EH (cell line): Measurements from ENCODE around the gene ZGRF1.
"Not testable (repeated sequence)": the region's sequence is repeated elsewhere in the genome, so short reads cannot be mapped to it uniquely, and the experiment has no call there.

Experiments used
- DNase-seq: peaks from one replicate; pipeline ENCODE4 v3.0.0-alpha.2; 2015; ENCODE audit warnings: low read depth

ZGRF1 gene, protein sequence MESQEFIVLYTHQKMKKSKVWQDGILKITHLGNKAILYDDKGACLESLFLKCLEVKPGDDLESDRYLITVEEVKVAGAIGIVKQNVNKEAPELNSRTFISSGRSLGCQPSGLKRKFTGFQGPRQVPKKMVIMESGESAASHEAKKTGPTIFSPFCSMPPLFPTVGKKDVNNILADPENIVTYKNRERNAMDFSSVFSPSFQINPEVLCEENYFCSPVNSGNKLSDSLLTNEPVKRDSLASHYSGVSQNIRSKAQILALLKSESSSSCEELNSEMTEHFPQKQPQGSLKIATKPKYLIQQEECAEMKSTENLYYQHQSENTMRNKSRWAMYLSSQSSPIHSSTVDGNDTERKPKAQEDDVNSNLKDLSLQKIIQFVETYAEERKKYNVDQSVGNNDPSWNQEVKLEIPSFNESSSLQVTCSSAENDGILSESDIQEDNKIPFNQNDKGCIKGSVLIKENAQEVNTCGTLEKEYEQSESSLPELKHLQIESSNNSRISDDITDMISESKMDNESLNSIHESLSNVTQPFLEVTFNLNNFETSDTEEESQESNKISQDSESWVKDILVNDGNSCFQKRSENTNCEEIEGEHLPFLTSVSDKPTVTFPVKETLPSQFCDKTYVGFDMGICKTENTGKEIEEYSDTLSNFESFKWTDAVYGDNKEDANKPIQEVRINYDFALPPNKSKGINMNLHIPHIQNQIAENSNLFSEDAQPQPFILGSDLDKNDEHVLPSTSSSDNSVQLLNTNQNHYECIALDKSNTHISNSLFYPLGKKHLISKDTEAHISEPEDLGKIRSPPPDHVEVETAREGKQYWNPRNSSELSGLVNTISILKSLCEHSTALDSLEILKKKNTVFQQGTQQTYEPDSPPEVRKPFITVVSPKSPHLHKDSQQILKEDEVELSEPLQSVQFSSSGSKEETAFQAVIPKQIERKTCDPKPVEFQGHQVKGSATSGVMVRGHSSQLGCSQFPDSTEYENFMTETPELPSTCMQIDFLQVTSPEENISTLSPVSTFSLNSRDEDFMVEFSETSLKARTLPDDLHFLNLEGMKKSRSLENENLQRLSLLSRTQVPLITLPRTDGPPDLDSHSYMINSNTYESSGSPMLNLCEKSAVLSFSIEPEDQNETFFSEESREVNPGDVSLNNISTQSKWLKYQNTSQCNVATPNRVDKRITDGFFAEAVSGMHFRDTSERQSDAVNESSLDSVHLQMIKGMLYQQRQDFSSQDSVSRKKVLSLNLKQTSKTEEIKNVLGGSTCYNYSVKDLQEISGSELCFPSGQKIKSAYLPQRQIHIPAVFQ (N-terminal part only)

DNA sequence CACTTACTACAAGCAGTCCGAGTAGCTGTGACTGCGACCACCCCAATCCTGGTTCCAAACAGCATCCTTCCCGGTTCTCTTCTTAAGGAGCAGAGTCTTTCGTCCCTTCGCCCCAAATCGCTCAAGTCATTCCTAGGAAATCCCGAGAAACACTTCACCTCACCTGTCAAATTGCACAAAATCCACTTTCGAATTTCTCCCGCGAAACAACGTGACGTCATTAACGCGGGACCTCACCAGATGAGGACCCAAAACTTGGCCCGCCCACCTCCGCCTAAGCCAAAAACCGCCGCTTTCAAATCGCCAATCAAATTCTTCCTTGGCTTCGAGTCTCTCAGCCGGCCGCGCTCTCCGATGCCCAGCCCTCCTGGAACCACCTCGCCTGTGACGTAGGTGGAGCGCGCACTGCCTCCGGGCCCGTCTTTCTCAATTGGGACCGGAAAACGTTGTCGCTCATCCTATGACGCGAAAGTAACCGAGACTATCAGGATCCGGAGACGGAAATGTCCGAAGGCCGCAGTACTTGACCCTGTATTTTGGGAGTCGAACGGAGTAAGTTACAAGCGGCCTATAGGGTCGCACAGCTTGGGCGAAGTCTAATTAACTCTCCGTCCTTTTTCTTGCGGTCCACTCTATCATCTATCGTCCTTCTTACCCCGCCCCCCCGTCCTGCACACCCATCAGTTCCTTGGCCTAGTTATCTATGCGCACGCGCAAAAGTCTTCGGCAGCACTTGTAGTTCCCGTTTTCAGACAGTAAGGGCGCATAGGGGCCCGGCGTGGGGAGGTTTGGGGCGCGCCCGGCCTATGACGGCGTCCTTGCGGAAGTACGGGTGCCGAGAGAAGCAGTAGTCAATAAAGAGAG, at the start of gene ZGRF1, which contains the start of gene LARP7:
TSS of gene ZGRF1 (minus strand) at position 222 of the 864 bp plus-strand sequence. CDS start 3,733 bp downstream, outside the sequence.
TSS of gene LARP7 (plus strand) at position 456 of the 864 bp plus-strand sequence. CDS start 7,527 bp downstream, outside the sequence.
- peak; percentile 99 for DNase-seq

DNA sequence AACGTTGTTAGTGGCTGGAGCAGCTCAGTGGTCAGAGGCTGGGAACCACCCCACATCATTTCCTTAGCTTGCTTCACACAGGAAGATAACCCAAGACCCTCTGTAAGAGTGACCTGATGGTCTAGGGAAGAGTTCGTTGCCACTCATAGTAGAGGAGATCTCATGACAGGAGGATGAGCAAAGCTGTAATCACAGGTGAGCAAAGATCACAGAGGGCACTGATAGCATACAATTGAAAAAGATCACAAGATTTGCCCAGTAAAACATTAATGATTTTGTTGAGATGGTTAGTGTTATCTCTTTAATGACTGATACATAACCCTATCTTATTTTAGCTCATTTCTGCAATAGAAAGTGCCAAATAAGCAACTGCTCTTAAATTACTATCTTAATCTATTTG, 44.3 kb upstream of the ZGRF1 start:
- DNase-seq = no peak

DNA sequence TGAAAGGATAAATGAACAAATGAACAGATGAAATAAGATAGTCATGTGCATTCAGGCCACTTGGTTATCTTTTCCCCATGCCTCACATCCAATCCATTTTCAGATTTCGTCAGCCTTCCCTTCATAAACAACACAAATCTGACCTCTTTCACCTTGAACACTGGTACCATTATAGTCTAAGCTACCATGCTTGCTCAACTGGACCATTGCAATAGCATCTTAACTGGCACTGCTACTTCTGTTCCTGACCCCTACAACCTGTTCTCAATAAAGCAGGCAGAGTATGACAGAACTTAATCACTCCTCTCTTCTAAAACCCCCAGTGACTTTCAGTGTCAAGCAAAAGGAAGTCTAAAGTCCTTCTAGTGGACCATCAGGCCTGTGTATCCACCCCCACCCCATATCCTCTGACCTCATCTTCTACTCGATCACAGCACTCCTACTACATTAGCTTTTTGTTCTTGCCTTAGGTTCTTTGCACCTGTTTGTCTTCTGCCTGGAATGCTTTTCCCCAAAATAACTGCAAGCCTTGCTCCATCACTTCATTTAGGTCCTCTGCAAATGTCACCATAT, 40.9 kb upstream of the ZGRF1 start:
- no peak for DNase-seq

DNA sequence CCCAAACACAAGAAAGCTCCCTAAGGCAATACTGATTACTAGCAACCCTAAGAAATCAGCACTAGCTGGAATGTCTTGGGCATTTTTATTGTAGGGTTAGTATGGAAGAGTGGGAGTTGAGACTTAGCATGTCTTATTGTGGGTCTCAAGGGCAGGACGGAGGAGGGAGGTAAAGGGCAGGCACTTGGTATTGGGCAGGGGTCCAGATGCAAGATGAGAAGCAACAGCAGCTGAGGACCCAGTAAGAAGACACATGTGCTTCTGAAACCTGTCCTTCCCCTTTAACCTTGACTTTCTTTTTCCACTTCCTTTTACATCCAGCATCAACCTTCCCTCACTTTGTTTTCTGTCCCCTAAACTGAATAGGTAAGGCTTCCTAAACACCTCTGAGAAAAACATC, 37.7 kb upstream of the ZGRF1 start:
- no peak for DNase-seq

DNA sequence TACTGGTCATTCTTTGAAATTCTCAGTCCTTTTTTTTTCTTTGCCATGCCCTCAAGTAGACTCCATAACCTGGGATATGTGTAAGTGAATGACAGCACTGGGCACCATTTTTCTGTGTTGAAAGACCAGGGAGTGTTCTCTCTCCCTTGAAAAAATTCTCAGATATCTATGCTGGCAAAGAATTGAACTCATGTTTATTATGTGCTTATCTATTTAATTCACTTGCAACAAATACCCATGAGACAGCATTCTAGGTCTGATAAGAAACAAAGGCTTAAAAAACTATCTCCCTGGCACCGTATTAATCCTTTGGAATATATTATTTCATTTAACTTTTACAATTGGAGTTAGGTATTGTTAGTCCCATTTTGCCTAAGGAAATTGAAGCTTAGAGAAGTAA, 37.0 kb upstream of the ZGRF1 start:
- DNase-seq = no peak

DNA sequence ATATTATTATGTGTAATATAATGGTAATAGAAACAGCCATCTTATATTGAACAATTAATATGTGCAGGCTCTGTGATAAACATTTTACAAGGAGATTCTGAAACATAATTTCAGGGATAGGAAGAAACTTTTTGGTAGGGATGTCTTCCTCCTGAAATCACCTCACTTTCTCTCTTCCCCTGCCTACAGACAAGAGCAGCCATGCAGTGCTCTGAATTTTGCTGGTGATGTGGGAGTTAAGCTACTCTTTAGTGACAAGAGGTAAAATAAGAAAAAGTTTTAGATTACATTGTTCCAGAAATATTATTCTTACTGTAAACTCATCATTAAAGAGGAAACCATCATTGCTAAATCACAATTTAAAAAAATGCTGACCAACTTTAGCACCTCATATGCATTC, 36.4 kb upstream of the ZGRF1 start:
- no peak for DNase-seq

DNA sequence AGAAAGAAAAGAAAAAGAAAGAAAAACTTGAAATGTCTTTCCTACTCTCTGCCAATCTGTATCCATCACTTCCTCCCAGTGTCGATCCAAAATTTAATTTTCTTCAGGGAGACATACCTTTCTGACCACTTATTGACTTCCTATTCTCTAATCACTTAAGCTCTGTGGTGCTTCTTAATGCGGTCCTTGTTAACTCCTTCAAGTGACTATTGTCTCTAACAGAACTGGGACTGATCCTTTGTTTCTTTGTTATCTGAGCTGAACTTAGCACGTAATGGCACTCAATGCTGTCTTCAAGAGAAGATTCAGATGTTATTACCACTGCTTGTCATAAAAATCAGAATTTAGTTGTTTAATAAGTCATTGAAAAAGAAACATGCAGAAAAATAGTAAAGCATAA, 31.4 kb upstream of the ZGRF1 start:
- DNase-seq = no peak

DNA sequence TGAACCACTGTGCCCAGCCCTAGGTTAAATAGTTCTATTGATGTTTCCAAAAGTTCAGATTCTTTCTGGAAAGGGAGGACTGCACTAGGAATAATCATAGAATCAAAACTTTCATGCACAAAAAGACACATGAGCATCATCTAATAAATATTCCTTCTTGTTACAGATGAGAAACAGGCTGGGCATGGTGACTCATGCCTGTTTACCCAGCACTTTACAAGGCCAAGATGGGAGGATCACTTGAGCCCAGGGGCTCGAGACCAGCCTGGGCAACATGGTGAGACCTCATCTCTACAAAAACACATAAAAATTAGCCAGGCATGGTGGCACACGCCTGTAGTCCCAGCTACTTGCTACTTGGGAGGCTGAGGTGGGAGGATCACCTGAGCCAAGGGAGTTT, 27.9 kb upstream of the ZGRF1 start:
- DNase-seq = peak; percentile 15

DNA sequence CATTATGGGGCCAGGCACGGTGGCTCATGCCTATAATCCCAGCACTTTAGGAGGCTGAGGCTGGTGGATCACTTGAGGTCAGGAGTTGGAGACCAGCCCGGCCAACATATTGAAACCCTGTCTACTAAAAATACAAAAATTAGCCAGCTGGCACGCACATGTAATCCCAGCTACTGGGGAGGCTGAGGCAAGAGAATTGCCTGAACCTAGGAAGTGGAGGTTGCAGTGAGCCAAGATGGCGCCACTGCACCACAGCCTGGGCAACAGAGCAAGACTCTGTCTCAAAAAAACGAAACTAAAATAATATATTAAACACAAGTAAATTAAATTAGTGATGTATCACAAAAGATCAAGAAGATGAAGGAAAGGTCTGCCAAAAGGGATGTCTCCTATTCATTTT, 19.4 kb upstream of the ZGRF1 start:
- DNase-seq = not testable (repeated sequence)

DNA sequence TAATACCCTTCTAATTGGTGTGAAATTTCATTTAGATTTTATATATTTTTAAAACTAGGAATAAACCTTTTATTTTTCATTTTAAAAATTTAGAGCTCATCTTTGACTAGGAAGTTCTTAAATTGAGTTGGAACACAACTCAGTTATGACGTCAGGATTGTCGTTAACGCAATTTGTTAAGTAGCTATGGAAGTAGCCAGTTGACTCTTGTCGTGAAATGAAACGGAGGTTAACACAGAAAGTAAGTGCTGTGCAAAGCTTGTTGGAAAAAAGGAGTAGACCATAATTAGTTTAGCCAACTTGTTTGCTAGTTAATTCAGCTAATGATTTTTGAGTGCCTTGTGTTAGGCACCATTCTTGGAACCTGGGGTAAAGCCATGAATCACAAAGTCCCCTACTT, 18.6 kb upstream of the ZGRF1 start:
- no peak for DNase-seq

DNA sequence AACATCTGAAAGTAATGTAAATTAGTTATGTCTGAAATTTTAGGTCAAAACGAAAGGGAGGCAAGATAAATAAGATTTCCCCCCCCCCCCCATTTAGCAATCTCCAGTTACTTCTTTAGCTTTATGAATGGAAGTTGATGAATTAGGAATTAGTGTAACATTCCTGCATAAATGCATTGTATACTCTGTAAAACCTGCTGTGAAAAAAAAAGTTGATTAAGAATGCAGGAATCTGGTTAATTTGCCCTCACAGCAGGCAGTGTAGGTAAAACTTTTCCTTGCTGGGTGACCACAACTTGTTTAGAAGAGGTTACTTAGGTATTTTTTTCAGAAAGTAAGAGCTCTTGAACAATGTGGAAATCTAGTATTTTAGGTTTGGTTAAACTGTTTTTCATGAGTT, 15.5 kb upstream of the ZGRF1 start:
- no peak for DNase-seq

DNA sequence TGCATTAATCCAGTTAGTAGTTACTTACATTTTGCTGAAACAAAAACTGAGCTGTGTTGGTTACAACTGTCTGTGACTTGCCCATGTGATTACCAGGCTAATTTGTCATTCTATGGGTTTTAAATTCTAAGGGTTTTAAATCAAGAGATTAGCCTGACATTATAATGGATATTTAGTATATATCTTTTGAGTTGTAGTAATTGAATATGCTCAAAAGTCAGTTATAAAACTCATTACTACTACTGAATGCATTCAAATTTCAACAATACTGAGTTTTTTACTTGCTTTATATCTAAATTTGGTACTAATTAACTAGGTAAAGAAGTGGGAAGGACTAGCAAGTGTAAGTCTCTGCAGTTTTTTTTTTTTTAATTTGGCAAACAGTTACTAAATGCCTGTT, 14.9 kb upstream of the ZGRF1 start:
- DNase-seq = no peak

DNA sequence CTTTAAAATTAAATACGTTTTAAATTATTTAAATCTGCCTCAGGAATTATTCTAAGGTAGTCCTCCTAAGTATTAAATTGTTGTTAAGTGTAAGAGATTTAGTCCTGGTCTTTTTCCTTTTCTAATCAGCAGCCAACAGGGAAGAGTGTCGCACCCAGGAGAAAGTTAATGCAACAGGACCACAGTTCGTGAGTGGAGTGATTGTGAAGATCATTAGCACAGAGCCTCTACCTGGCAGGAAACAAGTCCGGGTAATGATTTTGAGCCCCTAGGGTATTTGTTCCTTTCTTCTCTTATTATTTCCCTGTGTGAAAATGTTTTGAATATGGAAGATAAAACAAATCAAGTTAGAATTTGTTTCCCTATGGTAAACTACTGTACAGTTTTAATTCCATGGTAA, 13.6 kb upstream of the ZGRF1 start:
- DNase-seq = no peak

DNA sequence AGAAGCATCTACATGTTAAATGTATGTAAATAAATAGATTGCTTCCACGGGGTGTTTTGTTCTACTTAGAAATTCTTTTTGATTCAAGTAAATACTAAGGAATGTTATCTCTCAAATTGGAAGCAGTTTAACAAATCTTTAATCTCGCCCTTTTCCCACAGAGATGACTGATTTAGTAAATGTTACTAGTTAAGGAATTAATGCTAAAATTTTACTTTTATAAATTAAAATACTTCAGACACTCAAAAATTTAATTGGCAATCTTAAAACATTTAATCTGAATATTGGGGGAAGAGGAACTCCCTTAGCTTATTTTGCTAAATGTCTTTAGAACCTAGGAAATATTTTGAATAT, 12.3 kb upstream of the ZGRF1 start:
- DNase-seq = no peak

DNA sequence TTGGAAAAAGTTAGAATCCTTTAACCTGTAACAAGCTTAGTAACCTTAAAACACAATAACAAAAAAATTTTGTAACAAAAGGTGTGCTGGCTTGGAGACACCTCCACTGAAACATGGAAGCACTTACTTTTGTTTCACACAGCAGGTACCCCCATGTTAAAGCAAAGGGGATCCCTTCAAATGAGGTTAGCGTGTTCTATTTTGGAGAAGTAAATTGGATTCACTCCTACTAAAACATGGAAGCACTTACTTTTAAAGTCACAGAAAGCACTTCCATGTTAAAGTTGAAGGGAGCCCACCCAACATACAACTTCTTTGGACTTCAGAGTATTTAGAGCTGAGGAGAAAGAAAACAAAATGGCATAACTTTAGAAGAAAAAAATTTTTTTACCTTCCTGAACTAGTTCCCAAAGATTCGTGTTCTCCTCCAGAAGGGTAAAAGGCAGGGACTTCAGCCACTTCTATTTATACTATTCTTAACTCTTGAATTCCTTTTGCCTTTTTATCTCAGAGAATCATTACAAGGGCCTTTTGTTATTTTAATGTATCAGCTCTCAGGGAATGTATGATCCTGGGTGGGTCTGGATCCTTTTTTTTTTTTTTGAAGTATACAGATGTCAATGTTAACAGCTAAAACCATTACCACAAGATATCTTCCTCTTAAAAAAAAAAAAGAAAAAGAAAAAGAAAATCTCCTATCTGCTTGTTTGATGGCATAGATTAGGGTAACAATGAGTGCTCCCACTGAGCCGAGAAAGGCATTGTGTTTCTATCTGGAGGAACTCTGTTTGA, 11.8 kb upstream of the ZGRF1 start:
- DNase-seq = peak; percentile 57

DNA sequence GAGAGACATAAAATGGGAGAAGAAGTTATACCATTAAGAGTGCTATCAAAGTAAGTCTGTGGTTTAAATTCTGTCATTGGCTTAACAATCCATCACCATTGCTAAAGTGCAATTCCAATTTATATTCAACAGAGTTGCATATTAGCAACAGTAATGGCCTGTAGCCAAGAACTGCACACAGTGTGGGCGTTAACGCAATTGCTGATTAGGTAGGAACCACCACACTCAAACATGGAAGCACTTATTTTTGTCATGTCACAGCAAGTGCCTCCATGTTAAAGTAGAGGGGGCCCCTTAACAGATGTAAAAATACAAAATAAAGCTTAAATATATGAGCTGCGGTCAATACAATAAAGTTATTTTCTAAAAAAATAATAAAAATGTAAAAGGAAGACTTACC, 11.1 kb upstream of the ZGRF1 start:
- DNase-seq = no peak

DNA sequence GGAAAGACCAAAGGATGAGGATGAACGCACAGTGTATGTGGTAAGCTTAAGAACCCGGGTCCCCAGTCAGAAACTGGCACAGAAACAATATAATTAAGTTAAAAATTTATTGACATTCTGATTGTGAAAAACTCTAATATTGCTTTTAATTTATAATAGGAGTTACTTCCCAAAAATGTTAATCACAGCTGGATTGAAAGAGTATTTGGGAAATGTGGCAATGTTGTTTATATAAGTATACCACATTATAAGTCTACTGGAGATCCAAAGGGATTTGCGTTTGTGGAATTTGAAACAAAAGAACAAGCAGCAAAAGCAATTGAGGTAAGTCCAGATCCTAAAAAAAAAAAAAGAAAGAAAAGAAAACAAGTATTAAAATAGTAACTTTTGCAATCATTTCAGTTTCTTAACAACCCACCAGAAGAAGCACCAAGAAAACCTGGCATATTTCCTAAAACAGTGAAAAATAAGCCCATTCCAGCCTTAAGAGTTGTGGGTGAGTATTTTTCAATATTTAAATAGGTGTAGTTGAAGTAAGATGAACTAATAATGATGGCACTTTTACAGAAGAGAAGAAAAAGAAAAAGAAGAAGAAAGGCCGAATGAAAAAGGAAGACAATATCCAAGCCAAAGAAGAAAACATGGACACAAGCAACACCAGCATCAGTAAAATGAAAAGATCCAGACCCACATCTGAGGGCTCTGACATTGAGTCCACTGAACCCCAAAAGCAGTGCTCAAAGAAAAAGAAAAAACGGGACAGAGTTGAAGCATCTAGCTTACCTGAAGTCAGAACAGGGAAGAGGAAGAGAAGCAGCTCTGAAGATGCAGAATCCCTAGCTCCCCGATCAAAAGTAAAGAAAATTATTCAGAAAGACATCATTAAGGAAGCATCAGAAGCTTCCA, 10.2 kb upstream of the ZGRF1 start:
- no peak for DNase-seq

DNA sequence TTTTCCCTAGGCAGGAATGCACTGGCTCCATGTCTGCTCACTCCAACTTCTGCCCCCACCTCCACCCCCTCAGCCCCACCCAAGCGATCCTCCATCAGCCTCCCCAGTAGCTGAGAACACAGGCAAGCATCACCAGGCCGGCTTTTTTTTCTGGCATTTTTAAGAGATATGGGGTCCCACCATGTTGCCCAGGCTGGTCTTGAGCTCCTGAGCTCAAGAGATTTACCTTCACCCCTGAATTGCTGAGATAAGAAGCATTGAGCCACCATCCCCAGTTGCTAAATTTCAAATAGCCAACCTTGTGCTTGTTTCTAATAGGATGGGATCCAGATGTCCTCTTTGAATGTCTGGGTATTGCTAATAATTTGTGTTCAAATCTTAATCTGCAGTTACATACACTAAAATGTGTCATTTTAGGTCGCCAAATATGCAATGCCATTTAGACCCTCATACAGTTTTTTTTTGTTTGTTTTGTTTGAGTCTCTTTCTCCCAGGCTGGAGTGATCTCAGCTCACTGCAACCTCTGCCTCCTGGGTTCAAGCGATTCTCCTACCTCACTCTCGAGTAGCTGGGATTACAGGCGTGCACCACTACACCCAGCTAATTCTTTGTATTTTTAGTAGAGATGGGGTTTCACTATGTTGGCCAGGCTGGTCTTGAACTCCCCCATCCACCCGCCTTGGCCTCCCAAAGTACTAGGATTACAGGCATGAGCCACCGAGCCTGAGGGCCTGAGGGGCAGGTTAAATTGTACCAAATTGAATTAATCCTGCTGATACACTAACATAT, 9.0 kb upstream of the ZGRF1 start:
- no peak for DNase-seq
